GM13976 (cell line): Measurements from ENCODE around the gene P2RY13.

Experiments
- DNase-seq: peaks from one replicate; pipeline ENCODE4 v3.0.0; 2012; ENCODE audit warnings: low spot score
- CTCF ChIP-seq: IDR thresholded peaks from 2 replicates; pipeline ENCODE4 v1.5.1; 2012; ENCODE audit warnings: borderline replicate concordance, mild to moderate bottlenecking; ENCODE audit not compliant: insufficient read depth; ENCODE audit errors: extremely low read depth, missing control alignments, control extremely low read depth
- in situ Hi-C: fragments of 300-500 bp; cut with MboI; formaldehyde crosslinking; loops from one replicate; pipeline ENCODE4 v1.12.0; 2022; ENCODE audit warnings: low sequenced_read_pairs, mixed read lengths, inconsistent platforms; ENCODE audit not compliant: unreplicated experiment

P2RY13 gene

GRCh38 chr3:151312972-151313371 is 16.4 kb downstream of the P2RY13 start:
- no peak for DNase-seq
- TF ChIP-seq CTCF, result no peak
- in situ Hi-C loops, result no loop called here

- DNase-seq, result no peak
- in situ Hi-C loops, result no loop called here
- no peak for TF ChIP-seq CTCF
These were observed 19.8 kb downstream of the P2RY13 start for GRCh38 chr3:151309566-151309965.

GRCh38 chr3:151307583-151308488 is 21.5 kb downstream of the P2RY13 start:
- TF ChIP-seq CTCF, result no peak
- in situ Hi-C loops, result no loop called here
- DNase-seq, result no peak

GRCh38 chr3:151307131-151307530 is 22.2 kb downstream of the P2RY13 start:
- in situ Hi-C loops, result no loop called here
- no peak for DNase-seq
- no peak for TF ChIP-seq CTCF

GRCh38 chr3:151306168-151306810 is 23.1 kb downstream of the P2RY13 start:
- DNase-seq, result no peak
- in situ Hi-C loops, result no loop called here
- no peak for TF ChIP-seq CTCF

GRCh38 chr3:151305775-151306151 is 23.6 kb downstream of the P2RY13 start:
- no peak for TF ChIP-seq CTCF
- no peak for DNase-seq
- in situ Hi-C loops, result no loop called here
